Measurements from ENCODE around the gene PLCL2.

Gene PLCL2

DNA sequence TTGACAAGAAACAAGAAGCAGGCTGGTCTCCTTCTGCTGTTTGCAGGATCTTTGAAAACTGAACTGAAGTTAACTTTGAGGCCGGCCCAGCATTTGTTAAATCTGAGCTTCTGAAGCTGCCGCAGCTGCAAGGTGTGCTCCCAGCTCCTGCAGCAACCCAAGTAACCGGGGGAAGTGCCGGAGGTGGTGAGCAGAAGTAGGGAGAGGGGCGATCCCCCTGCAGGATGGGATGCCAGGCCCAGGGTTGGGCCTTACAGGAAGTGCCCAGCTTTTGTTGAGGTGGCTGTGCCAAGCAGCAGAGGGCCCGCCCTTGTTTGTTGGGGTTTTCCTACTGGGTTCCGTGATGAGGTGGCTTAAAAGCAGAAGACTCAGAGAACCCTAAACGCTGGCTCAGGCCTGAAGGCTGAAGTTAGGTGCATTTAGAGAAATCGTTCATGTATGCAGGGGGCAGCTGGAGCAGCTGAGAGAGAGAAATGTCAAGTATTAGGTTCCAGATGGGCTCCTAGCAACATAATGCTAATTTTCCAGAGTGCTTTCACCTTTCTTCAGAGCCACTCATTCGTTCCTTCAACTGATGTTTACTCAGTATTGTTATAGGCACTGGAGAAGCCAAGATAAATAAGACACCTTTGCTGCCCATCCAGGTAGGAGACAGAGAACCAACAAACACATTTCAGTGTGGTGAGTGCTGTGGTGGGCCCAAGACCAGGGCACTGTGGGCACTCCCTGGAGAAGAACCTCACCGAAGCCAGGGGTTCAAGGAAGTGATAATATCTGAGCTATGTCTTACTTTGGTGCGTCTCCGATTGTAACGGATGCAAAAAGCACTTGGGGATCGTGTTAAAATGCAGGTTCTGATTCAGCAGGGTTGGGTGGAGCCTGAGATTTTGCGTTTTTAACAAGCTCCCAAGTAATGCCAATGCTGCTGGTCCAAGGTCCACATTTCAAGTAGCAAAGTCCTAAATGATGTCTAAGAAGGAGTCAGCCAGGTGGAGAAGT, 42.2 kb upstream of the PLCL2 start:
- FAIRE-seq, result peak; percentile 89
- DNase-seq (ENCODE audit: insufficient read length, low spot score), result no peak

DNA sequence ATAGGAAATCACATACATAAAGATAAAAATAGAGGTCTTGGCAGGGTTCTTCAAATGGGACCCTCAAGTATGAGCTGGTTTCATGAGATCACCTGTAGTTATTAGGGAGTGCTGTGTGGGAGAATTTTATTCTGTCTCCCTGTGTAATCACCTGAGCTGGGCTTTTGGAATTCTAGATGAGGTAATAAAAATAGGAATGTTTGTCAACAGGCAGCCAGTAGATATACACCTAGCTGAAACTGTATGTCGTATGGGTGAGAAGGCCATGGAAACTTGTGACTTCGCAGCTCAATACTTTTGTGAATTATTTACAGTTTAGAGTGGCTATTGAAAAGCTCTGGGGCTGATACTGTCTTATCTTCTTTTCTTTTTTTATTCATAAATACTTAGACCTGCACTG, 40.5 kb upstream of the PLCL2 start:
- TF ChIP-seq POLR2AphosphoS5 (IDR thresholded peaks at IDR 0.05; ENCODE audit: low read depth, low read length) (no peak), SPI1 (IDR thresholded peaks at IDR 0.05; ENCODE audit: low read depth, low read length) (no peak), TAF1 (IDR thresholded peaks at IDR 0.05; ENCODE audit: low read depth, low read length) (no peak), PAX5 (IDR thresholded peaks at IDR 0.05; ENCODE audit: insufficient read depth, low read length, severe bottlenecking) (no peak), POU2F2 (IDR thresholded peaks at IDR 0.05; ENCODE audit: low read depth, low read length) (no peak), POLR2A (IDR thresholded peaks at IDR 0.05; ENCODE audit: low read depth, low read length) (no peak)
- DNase-seq (ENCODE audit: insufficient read length, low spot score), result no peak
- no peak for FAIRE-seq

More for the DNA sequence above, 42.2 kb upstream of the PLCL2 start:
- TF ChIP-seq TAF1 (IDR thresholded peaks at IDR 0.05; ENCODE audit: low read depth, low read length), result no peak
- TF ChIP-seq SPI1 (IDR thresholded peaks at IDR 0.05; ENCODE audit: low read depth, low read length), result peak; percentile 37
- no peak for TF ChIP-seq POLR2AphosphoS5 (IDR thresholded peaks at IDR 0.05; ENCODE audit: low read depth, low read length)
- TF ChIP-seq POLR2A (IDR thresholded peaks at IDR 0.05; ENCODE audit: low read depth, low read length), result no peak
- TF ChIP-seq PAX5 (IDR thresholded peaks at IDR 0.05; ENCODE audit: insufficient read depth, low read length, severe bottlenecking), result no peak
- TF ChIP-seq POU2F2 (IDR thresholded peaks at IDR 0.05; ENCODE audit: low read depth, low read length), result peak; percentile 31; the same call in 1 of the 2 replicates

DNA sequence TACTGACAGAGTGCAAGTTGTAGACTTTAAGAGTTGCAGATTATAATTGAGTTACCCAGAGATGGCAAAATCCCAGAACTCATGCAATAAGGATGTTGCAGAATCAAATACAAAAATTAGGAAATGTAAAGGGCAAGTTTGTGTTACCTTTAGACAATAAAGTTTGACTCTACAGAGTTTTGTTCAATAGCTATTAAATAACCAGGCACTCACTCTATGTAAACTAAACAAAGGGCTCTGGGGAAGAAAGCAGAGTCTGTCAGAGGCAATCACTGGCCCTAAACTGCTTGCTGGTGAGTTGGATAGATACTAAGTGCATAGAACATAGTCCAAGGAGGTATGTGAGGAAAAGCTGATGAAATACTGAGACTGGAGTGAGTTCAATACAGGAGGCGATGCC, 40.0 kb upstream of the PLCL2 start:
- FAIRE-seq, result no peak
- no peak for DNase-seq (ENCODE audit: insufficient read length, low spot score)
- TF ChIP-seq PAX5 (IDR thresholded peaks at IDR 0.05; ENCODE audit: insufficient read depth, low read length, severe bottlenecking) (no peak), POLR2AphosphoS5 (IDR thresholded peaks at IDR 0.05; ENCODE audit: low read depth, low read length) (no peak), TAF1 (IDR thresholded peaks at IDR 0.05; ENCODE audit: low read depth, low read length) (no peak), SPI1 (IDR thresholded peaks at IDR 0.05; ENCODE audit: low read depth, low read length) (no peak), POU2F2 (IDR thresholded peaks at IDR 0.05; ENCODE audit: low read depth, low read length) (no peak), POLR2A (IDR thresholded peaks at IDR 0.05; ENCODE audit: low read depth, low read length) (no peak)

DNA sequence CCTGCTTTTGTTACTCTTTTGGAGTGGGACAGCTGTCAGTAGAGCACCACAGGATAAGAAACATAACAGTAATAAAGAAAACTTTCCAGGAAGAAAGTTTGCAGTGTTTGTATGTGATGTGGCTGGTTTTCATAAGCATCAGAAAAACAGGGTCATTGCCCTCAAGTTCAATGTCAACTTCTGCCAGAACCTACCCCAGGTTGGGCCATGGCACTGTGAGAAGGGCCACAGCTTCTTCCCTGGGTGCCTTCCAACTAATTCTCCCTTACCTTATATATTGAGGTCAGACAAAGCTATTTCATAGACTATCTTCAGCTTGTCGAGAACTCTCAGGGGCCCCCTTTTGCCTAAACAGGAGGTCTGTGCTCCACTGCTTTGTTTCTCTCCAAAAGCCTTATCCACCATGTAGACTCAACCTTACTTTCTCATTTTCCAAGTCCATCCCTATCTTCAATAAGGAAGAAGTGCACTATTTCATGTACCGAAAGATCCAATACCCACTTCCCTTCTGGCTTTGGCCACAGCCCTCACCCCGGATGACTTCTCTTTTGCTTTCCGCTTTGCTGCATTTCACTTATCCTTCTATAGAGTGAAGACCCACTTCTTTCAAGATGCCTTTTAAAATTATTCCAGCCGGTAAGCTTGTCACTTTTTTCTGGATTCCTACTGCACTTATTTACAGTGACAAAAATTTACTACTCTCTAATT, 38.2 kb upstream of the PLCL2 start:
- no peak for FAIRE-seq
- TF ChIP-seq TAF1 (IDR thresholded peaks at IDR 0.05; ENCODE audit: low read depth, low read length) (no peak), SPI1 (IDR thresholded peaks at IDR 0.05; ENCODE audit: low read depth, low read length) (peak; percentile 55)
- no peak for DNase-seq (ENCODE audit: insufficient read length, low spot score)

DNA sequence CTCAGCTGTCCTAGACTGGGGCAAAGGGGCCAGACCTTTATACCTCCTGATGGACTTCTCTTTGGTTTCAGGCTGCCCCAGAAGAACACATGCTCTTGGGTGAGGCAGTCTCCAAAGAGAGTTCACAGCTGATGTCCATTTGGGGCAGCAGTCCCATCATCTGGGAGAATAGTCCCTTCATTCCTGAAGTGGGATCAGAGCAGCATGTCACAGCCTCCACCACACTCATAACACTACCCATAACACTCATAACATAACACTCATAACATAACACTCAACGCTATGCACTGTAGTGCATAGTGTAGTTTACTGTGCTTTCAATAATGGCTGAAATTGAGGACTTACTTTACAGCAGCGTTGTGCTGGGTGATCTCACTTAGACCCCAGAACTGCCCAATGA, 36.7 kb upstream of the PLCL2 start:
- no peak for TF ChIP-seq POLR2AphosphoS5 (IDR thresholded peaks at IDR 0.05; ENCODE audit: low read depth, low read length)
- no peak for TF ChIP-seq POLR2A (IDR thresholded peaks at IDR 0.05; ENCODE audit: low read depth, low read length)
- TF ChIP-seq POU2F2 (IDR thresholded peaks at IDR 0.05; ENCODE audit: low read depth, low read length), result no peak
- TF ChIP-seq SPI1 (IDR thresholded peaks at IDR 0.05; ENCODE audit: low read depth, low read length), result no peak
- TF ChIP-seq TAF1 (IDR thresholded peaks at IDR 0.05; ENCODE audit: low read depth, low read length), result no peak
- TF ChIP-seq PAX5 (IDR thresholded peaks at IDR 0.05; ENCODE audit: insufficient read depth, low read length, severe bottlenecking), result no peak
- DNase-seq (ENCODE audit: insufficient read length, low spot score) (no peak), FAIRE-seq (peak; percentile 87)

DNA sequence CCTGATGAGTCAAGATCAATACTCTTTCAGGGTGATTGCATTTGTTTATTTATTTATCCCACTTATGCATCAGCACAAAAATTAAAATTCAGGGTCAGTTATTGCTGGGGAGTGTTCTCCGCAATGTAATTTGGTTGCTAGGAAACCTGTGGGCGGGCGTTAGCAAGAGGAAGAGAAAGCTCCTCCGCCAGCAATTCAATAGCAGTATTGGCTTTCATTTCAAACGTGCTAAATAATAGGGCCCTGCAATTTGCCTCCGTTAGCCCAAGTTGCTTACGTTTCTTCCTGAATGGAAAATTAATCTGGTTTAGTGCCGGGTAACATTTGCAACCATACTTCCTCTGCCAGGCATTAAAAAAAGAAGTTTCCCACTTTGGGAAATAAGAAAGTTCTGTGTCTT, 35.5 kb upstream of the PLCL2 start:
- TF ChIP-seq POLR2A (IDR thresholded peaks at IDR 0.05; ENCODE audit: low read depth, low read length) (no peak), SPI1 (IDR thresholded peaks at IDR 0.05; ENCODE audit: low read depth, low read length) (peak; percentile 60)
- FAIRE-seq, result peak; percentile 94
- no peak for DNase-seq (ENCODE audit: insufficient read length, low spot score)

DNA sequence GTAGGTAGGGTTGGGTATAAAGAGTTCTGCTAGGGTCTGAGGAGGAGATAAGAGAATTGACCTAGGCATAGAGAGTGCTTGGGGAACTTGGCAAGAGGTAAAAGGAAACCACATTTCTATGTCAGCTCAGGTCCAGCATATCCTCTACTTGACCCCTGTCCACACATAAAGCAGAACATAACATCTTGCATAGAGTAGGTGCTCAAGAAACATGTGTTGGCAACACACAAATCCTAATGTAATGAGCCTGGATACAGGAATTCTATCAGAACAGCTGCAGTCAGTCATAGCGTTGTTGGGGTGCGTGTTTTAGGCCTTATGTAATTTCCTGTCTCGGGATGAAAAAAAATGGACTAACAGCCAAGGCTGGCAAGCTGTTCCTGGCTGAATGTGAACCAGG, 35.0 kb upstream of the PLCL2 start:
- TF ChIP-seq PAX5 (IDR thresholded peaks at IDR 0.05; ENCODE audit: insufficient read depth, low read length, severe bottlenecking) (no peak), SPI1 (IDR thresholded peaks at IDR 0.05; ENCODE audit: low read depth, low read length) (no peak), POLR2A (IDR thresholded peaks at IDR 0.05; ENCODE audit: low read depth, low read length) (no peak), TAF1 (IDR thresholded peaks at IDR 0.05; ENCODE audit: low read depth, low read length) (no peak), POLR2AphosphoS5 (IDR thresholded peaks at IDR 0.05; ENCODE audit: low read depth, low read length) (no peak)
- FAIRE-seq (peak; percentile 65), DNase-seq (ENCODE audit: insufficient read length, low spot score) (no peak)

DNA sequence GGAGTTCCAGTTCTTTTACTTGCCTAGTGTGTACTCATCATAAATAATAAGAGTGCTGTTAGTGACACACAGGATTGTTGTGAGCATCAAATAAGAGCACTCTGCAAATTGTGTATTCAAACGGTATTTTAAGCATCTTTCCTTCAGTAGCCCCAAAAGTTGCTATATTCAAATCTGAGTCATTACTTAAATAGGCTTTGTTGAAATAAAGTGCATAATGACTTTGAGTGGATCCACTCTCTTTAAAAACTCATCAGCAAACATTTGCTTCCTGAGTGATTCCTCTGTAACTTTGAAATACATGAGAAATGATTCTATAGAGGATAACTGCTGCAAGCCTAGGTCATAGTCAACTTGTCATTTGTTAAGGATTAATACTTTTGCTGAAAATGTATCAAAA, 29.3 kb upstream of the PLCL2 start:
- TF ChIP-seq TAF1 (IDR thresholded peaks at IDR 0.05; ENCODE audit: low read depth, low read length) (no peak), POLR2A (IDR thresholded peaks at IDR 0.05; ENCODE audit: low read depth, low read length) (no peak), PAX5 (IDR thresholded peaks at IDR 0.05; ENCODE audit: insufficient read depth, low read length, severe bottlenecking) (no peak), POU2F2 (IDR thresholded peaks at IDR 0.05; ENCODE audit: low read depth, low read length) (no peak), POLR2AphosphoS5 (IDR thresholded peaks at IDR 0.05; ENCODE audit: low read depth, low read length) (no peak), SPI1 (IDR thresholded peaks at IDR 0.05; ENCODE audit: low read depth, low read length) (no peak)
- FAIRE-seq (no peak), DNase-seq (ENCODE audit: insufficient read length, low spot score) (no peak)

DNA sequence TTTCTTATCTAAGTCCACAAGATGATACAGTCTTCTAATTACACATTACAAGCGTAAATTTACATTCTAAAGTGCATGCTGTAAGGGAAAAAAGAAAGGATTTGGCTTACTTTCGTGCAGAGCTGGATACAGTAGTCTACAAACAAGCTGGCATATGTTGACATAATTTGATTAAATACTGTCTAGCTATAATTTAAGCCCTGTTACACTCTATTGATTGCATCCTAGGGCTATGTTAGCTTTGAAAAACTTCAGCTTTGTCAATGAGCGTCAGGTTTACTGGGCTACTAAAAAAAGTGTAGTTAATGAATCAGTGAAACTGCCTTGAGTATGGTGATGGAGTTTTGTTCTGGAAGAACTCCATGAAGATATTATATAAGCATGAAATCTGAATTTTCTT, 24.5 kb upstream of the PLCL2 start:
- TF ChIP-seq SPI1 (IDR thresholded peaks at IDR 0.05; ENCODE audit: low read depth, low read length) (no peak), POLR2AphosphoS5 (IDR thresholded peaks at IDR 0.05; ENCODE audit: low read depth, low read length) (no peak), POU2F2 (IDR thresholded peaks at IDR 0.05; ENCODE audit: low read depth, low read length) (no peak)
- no peak for FAIRE-seq
- no peak for DNase-seq (ENCODE audit: insufficient read length, low spot score)
